GM11168 (cell line): ENCODE data around the gene DHX30.

Experiments used
- in situ Hi-C: fragments of 300-500 bp; cut with MboI; formaldehyde crosslinking; loops from one replicate; pipeline ENCODE4 v1.12.0; 2022; ENCODE audit warnings: low sequenced_read_pairs; ENCODE audit not compliant: unreplicated experiment

Gene DHX30

DNA sequence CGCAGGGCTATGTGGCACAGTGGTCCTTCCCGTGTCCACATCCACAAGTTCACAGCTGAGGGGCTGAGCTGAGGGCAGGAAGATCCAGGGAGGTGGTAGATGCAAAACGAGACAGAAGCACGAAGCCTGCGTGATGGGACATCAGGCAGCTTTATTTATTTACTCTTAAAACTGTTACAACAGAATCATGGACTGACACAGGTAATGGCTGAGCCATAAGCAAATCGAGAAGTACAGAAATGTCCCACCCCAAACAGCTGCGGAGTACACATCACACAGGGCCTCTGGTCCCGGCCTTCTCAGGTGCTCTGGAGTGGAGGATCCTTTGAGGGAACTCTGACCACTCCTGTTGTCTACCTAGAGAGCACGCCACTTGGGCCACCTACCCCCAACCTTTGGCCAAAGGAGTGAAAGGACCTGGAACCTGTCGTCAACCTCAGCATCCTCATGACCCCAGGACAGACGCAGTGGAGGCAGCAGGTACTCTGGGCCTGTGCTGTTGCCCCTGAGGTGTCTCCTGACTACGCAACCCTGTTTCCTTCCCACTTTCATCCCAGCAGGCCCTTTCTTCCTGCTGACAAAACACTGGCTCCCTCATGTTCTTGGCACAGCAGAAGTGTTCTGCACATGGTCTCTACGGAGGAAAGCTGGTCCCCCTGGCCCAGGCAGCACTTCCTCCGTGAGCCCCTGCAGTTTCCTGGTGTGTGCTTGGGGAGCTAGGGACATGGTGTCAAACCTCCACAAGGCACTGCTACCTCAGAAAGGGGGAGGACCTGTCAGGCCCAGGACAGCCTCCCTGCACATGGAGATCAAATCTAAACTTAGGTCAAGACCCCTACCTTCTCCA, 47.8 kb downstream of the DHX30 start:
- in situ Hi-C loops = no loop called here

DNA sequence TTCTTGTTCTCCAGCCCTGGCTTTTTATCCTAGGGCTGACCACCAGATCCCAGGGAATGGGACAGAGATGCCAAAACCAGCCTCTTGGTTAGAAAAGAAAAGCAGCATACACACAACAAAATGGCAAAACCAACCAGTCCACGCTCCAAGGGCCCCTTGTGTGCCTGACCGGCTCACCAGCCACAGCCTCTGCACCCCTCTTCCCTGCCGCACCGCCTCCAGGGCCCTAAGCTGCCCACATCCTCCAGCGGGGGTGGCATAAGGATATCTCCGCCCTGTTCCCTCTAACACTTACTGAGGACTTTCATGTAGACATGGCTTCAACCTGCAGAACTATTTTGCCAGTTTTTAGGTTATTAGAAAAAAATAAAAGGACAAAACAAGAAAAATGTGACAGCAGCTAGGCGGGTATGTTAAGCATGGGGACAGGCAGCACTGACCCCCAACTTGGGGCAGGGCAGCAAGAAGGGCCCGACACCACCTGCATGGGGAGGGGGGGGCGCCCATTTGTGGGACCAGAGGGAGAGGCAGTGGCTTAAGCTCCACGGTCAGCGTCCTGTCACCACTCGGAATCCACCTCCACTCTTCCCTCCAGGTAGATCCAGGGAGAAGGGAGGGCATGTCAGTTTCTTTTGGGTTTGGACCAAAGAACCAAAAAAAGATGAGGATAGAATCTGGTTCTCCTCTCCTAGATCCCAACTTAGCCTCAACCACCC, 49.1 kb downstream of the DHX30 start:
- in situ Hi-C loops = no loop called here

DNA sequence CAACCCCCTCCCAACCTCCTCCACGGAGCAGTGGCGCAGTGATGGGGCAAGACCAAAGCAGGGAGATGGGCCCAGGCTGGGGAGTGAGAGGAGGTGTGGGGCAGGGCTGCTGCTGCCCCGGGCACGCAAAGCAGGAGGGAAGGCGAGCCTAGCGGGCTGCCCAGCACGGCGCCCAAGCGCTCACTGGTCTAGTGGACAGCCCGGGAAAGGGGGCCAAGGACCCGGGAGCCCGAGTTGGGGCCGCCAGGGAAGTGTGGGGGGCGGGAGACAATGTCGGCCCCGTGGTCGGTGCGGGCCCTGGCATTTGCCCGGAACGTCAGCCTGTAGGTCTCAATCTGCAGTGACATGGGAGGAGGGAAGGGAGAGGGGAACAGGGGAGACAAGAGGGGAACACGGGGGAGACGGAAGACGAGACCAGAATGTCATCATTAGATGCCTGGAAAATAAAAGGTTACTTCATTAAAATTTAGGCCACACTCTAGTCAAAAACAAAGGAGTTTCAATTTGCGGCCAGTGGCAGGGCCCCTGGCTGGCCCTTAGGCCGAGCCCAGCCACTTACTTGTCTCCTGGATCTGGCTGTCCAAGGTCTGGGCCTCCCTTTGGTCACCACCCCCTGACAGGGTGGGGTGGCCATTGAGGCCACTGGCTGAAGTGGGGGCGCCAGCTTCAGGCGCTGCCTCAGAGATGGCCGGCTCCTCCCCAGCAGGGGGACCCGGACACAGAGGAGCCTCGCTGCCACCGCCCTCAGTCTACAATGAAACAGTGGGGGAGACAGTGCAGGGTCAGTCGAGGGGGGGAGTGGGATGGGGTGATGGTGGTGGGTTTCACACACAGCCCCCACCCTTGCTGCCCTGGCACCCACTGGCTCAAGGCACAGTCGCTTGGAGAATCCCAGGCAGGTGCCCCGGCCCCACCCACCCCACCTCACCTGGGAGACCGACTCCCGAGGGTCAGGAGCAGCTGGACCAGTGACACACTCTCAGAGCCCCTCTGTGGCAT, 50.0 kb downstream of the DHX30 start:
- in situ Hi-C loops = no loop called here

DNA sequence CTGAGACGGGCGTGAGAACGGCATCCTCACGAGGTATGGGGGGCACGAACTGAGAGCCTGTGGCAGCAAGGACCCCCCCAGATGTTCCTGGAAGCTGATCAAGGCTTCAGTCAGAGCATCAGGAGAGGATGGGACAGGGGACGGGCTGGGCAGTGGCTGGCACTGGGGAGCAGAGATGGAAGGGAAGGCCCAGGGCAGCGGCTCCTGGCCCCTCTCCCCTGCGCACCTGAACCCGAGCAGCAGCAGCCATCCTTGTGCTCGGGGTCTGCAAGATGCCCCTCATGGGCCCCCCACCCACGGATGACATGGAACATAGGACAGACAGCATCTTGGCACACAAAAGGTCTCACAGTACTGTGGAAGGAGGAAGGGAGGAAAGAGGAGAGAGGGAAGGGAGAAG, 51.3 kb downstream of the DHX30 start:
- in situ Hi-C loops = no loop called here

DNA sequence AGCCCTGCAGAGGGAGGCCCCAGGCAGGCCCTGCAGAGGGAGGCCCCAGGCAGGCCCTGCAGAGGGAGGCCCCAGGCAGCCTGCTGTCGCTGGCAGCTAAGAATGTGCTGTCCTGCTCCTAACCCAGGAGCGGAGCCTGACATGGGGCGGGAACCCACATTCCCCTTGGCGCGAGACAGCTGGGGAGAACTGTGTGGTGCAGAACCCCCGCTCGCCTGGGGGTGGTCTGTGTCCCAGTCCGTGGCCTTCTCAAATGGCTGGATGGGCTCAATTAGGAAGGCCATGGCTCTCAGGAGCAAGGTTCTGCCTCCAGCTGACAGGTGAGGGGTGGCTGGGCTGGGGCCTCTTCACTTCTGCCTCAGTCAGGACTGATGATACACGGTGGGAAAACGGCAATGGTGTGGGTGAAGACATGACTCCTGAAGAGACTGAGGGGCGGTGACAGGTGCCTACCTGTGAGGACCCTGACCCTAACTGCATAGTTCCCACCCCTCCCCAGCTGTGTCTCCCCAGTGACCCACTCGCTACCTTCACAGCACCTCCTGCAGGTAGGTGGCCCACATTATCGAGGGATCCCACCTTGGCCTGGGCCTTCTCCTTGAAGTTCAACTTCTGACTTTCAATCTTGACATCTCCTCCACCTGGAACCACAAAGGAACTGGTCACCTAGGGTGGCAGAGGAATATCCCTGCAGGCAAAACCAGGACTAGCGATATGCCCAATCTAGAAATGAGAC, 52.0 kb downstream of the DHX30 start:
- in situ Hi-C loops = no loop called here

DNA sequence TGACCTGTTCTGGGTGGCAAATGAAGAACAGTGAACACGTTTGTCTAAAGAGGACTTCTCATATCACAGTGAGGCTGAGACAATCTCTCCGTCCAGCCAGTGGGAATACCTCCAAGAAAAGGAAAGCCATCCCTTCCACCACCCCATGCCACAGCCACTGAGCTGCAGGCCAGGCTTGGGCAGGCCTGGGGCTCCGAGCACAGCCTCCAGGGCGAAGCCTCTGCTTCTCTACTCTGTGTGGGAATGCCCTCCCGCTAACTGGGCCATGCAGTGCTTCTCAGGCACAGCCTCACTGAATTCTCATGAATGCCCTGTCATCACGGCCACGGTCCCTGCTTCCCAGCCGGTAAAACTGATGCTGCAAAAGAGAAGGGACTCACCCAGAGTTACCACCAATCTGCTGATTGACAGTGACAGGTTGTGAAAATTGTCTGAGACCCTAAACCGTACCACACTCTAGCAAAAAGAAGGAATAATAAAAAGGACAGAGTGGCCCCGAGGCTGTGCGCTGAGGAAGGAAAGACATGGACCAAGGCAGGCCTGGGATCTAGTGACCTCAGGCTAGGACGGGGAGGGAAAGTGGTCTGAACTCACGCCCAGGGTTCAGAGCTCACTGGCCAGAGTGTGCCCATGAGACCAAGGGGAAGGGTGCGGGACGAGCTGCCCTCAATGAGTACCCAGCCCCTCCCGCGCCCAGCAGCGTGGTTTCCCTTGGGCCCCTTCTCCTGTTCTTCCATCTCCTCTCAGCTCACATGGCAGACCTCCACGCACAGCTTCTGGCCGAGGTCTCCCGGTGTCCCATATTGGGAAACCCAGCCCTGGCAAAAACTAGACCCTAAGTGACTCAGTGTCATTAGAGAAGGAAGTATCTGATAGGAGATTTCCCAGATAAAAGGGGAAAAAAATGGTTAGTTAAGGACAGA, 52.8 kb downstream of the DHX30 start:
- in situ Hi-C loops = no loop called here

DNA sequence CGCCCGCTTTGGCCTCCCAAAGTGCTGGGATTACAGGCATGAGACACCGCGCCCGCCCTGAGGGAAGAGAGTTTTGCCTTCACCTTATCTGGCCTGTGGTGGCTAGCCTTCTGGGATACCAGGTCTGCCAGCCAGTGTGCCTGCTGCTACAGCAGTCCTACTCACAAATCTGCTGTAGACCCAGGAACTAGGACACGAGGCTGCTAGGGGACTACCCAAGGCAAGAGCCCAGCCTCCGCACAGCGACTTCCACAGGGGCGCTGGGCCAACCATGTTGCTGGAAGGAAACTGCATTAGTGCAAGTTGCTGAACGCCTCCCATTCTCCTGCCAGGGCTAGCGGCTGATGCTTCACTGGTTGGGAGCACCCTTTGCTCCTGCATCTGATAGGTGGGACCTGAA, 53.7 kb downstream of the DHX30 start:
- in situ Hi-C loops = no loop called here

DNA sequence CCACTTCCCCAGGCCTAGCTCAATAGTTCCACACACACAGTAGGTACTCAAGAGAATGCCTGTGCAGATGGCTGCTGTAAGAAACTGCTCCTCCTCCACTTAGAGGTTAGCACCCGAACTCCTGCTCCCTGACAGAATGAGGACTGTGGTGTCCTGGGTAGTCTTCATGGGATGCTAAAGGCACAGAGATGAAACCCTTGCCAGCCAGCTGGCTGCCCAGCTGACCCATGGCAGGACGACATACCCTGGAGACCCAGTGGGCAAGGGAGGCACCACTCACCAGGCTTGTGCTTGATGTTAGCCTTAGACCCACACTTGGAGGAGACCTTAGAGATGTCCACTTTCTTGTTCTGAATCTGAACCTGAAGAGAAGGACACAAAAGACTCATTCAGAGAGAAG, 54.2 kb downstream of the DHX30 start:
- in situ Hi-C loops = no loop called here

DNA sequence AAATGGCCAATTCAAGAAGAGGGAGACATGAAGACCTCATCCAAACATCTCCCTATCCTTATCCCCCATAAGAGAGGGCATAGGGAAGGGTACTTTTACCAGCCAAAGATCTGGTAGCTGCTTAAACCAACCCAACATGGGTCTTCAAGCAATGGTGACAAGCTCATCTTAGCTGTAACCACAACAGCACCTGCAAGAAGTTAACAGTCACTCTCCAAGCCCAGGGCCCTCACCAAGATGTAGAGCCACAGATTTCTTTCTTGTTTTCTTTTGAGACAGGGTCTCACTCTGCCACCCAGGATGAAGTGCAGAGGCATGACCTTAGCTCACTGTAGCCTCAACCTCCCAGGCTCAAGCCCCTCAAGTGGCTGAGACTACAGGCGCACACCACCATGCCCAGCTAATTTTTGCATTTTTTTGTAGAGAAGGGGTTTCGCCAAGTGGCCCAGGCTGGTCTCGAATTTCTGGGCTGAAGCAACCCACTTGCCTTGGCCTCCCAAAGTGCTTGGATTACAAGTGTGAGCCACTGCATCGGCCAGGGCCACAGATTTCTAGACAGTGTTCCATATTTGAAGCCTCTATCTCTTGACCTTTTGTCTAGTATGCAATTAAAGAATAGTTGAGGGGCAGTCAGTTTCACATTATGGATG, 57.1 kb downstream of the DHX30 start:
- in situ Hi-C loops = no loop called here

DNA sequence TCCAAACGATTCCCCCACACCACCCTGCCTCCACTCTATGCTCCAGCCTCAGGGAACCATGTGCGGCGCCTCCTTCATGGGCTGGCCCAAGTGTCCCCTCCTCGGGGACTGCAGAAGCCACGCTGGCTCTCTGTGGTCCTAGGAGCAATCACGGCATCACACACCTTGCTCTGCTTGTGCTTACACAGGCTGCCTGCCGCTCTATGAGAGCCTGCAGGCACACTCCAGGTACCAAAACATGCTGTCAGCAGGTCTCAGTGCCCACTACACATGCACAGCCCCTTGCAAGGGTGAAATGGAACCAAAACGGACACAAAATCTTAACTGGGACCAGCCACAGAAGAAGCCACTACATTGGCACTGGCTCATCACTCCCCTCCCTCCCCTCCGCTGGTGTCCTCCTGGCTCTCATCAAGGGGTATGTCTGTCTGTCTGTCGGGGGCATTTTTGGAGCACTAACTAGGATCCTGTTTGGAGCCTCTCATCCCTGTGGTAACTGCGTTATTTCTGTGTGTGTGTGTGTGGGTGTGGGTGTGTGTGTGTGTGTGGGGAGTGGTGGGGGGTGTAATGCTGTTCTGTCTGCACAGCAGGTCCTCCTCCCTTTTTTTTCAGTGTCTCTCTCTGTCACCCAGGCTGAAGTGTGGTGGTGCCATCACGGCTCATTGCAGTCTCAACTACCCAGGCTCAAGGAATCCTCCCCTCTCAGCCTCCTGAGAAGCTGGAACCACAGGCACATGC, 60.6 kb downstream of the DHX30 start:
- in situ Hi-C loops = no loop called here

DNA sequence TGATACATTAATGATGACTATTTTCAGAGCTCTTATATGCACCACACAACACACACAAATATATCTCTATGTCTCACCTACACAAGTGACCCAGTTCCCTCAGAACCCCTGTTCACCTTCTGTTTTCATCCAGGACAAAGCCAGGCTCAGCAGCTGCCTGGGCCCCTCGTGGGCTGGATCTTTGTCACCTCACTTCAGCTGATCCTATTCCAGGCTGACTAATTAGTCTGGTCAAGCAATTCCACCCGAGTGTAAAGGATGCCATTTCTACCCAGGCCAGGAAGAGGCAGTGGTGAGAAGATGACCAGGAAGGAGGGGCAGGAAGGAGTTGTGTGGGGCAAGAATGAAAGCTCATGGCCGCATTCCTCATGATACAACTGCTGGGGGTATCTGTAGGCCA, 62.3 kb downstream of the DHX30 start:
- in situ Hi-C loops = no loop called here

DNA sequence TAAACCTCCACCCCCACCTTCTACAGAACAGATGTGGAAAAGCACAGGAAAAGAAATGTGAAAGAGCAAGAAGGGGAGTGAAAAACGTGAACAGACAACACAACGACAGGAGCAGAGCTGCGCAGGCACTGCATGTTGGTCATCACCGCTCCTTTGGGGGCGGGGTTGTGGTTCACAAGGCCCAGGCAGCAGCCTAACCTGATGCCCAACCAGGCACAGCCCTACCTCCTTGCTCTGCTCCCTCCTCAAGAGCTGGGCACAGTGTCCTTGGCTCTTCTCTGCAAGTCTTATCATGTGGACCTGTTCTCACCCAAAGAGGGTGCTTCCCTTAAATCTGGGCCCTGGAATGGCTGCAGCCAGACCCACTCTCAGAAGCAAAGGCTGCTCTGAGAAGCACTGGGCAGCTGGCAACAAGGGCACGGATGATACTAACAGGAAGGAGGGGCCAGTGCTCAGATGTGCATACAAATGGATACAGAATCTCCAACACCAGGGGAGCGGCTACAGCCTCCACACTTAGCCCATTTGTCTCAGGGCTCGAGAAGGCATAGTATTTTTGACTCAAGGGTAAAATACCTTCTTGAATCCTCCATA, 64.6 kb downstream of the DHX30 start:
- in situ Hi-C loops = no loop called here

DNA sequence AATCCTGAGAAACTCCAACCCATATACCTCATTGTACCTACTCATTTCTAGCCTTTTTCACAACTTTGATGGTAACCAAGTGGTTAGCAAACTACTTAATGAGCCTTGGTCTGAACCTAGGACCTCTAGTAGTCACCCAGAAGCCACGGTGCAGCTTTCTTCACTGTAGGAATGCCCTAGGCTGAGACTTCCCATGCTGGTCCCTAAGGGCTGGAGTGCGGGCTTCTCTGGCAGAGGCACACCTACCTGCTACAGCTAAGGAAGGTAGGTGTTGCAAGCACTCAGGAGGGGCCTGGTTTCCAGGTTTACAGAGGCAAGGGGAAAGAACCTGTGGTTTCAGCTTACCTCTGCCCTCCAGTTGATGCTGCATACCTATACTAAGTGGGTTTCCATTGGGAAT, 65.4 kb downstream of the DHX30 start:
- in situ Hi-C loops = no loop called here

DNA sequence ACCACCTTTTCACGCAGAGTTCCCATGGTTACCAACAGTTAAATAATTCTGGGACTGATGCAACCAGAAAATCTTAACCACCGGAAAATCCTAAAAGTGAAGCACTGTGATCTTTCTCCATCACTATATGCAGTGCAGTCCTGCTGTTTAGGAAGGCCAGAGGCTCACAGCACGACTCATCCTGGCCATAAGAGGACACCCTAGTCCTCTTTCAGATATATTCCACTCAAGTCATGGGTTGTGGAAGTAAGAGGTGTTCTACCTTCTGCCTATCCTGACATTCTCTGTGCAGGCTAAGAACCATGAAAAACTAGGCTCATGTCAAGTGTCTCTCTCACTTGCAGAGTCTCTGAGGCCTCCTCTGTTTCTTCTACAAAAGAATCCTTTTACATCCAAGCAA, 67.2 kb downstream of the DHX30 start:
- in situ Hi-C loops = no loop called here

DNA sequence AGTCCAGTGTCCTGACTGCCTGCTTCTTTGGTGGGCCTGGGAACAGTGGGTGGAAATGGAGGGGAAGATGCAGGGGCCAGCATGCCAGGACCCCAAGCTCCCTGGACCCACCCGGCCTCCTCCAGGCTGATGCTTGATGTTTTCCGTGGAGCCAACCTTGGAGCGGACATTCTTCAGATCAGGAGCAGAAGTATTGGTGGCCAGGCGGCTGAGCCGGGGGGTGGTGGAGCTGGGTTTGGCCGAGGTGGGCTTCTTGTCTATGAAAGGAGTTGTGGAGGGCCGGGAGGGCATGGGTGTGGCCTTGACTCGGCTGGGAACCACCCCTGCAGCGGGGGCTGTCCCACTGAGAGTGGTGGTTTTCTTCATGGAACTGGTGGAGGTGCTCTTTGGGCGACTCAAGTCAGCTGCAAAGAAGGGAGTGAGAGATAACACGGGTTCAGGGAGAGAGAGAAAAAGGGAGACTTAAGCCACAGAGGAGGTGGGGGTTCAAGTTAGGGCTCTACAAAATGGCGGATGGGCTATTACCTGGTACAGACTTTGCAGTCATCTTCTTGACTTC, 67.8 kb downstream of the DHX30 start:
- in situ Hi-C loops = no loop called here

DNA sequence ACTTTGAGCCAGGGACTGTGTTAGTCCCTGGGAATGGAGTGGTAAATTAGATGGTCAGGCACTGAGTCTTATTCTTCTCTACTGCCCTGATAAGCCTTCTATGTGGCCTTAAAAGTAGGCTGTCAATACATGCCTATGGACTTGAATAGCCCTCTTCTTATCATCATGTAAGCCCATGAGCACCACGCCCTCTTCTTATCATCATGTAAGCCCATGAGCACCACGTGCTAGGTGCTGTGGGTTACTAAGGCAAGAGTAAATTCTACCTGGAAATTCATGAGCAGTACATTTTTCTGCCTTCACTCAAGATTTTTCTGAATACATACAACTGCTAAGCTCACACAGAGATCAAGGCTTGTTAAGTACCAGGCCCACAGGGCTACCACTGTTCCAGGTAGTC, 68.5 kb downstream of the DHX30 start:
- in situ Hi-C loops = no loop called here

DNA sequence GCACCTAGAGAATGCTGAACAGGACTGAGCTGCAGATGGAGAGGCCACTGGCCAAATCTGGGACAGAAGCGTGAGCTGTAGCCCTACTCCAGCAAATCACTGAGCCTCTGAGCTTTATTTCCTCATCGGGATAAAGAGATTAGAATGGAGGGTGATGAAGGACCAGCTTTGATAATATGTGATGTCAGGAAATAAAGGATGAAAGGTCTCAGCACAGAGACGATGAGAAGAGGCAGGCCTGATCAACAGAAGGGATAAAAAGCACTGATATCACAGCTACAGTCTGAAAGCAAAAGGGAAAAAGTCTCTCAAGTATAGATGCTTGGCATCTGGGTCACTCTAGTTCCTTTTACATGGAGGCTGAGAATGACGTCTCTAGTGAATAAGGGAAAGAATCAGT, 70.0 kb downstream of the DHX30 start:
- in situ Hi-C loops = no loop called here
